Panc1 (cell line): Measurements from ENCODE around the gene CAMK1D. TPM values are rescaled to one million over a fixed set of nuclear protein-coding genes. Genes with fewer than 3 reads are reported as not detected.

Experiments used
- ATAC-seq: fragments of 200-7000 bp; cut with Tn5 transposase; 2 replicates; pipeline ENCODE4 v1.9.1; 2020; ENCODE audit warnings: mild to moderate bottlenecking, moderate library complexity
- BruUV-seq: library from RNA; stranded (reverse); fragments of 400-500 nt; replicated peaks from 2 replicates; lab custom pipeline; 2021; lab: Mats Ljungman, UMichigan
- CTCF ChIA-PET: fragments of 300-600 bp; sonication (Branson Sonifier 250); formaldehyde crosslinking; loops from one replicate; lab custom pipeline; 2022; ENCODE audit warnings: antibody characterized with exemption; lab: Charles Lee
- POLR2A ChIA-PET: fragments of 300-600 bp; sonication (Branson Sonifier 250); formaldehyde crosslinking; loops from one replicate; lab custom pipeline; 2022; ENCODE audit warnings: antibody characterized with exemption; lab: Charles Lee
- DNase-seq: peaks from one replicate; pipeline ENCODE4 v3.0.0-alpha.2; 2010; ENCODE audit warnings: low read depth, low spot score
- H3K27ac ChIP-seq: 2 replicates; pipeline ENCODE4 v1.5.1; 2011; ENCODE audit warnings: mild to moderate bottlenecking, low read length, inconsistent platforms
- H3K27me3 ChIP-seq: fragments of 200-500 bp; sonication (Bioruptor generic); 2 replicates; pipeline ENCODE4 v1.6.0; 2014; ENCODE audit warnings: low read length, inconsistent platforms; ENCODE audit not compliant: control insufficient read depth, insufficient read depth
- H3K36me3 ChIP-seq: fragments of 200-500 bp; sonication (Bioruptor generic); 2 replicates; pipeline ENCODE4 v1.5.1; 2014; ENCODE audit warnings: inconsistent platforms, mild to moderate bottlenecking, low read length, moderate library complexity; ENCODE audit not compliant: control insufficient read depth, insufficient read depth
- H3K4me1 ChIP-seq: 2 replicates; pipeline ENCODE4 v1.5.1; 2011; ENCODE audit warnings: inconsistent platforms, mild to moderate bottlenecking, low read length, moderate library complexity; ENCODE audit not compliant: control insufficient read depth, insufficient read depth
- H3K4me3 ChIP-seq, 2 experiments: 2 replicates each; pipeline ENCODE4 v1.5.1; 2011 to 2012; ENCODE audit warnings: low read depth in 2 of 2, low read length in 2 of 2, mild to moderate bottlenecking in 2 of 2, inconsistent platforms in 1 of 2, moderate library complexity in 1 of 2
- H3K9me3 ChIP-seq: fragments of 200-500 bp; sonication (Bioruptor generic); 2 replicates; pipeline ENCODE4 v1.5.1; 2014; ENCODE audit warnings: low read depth, mild to moderate bottlenecking, inconsistent platforms, low read length, moderate library complexity; ENCODE audit not compliant: control insufficient read depth, insufficient read depth
- CTCF ChIP-seq: fragments of 450-650 bp; IDR thresholded peaks from 2 replicates; pipeline ENCODE4 v1.5.1; 2017; ENCODE audit warnings: mild to moderate bottlenecking
- POLR2AphosphoS5 ChIP-seq: IDR thresholded peaks from 2 replicates; pipeline ENCODE4 v1.6.1; 2012; ENCODE audit warnings: mild to moderate bottlenecking, low read depth, low read length, moderate library complexity
- REST ChIP-seq, 2 experiments: IDR thresholded peaks; 2 replicates each; pipeline ENCODE4 v1.6.1; 2011 to 2012; ENCODE audit warnings: low read depth in 2 of 2, control low read depth in 1 of 2, low read length in 1 of 2, mild to moderate bottlenecking in 1 of 2, moderate library complexity in 1 of 2; ENCODE audit not compliant: insufficient read depth in 1 of 2
- SIN3A ChIP-seq: IDR thresholded peaks from 2 replicates; pipeline ENCODE4 v1.6.1; 2012; ENCODE audit warnings: low read depth, mild to moderate bottlenecking, low read length, moderate library complexity, borderline replicate concordance; ENCODE audit not compliant: insufficient read depth
- TCF7L2 ChIP-seq: IDR thresholded peaks from 2 replicates; pipeline ENCODE4 v1.6.1; 2011; ENCODE audit warnings: mild to moderate bottlenecking, low read depth, low read length, inconsistent platforms
- in situ Hi-C: cut with HindIII; loops from 2 replicates; pipeline ENCODE4 v1.10.0; 2016; ENCODE audit warnings: low sequenced_read_pairs, low pct_unique_long_range_greater_than_20kb
- intact Hi-C: fragments of 100-400 bp; cut with micrococcal nuclease; formaldehyde crosslinking; loops from one replicate; pipeline ENCODE4 v1.10.0; 2022; ENCODE audit not compliant: unreplicated experiment
- total RNA-seq: library from RNA; stranded (reverse); gene quantifications from one replicate; pipeline ENCODE4 v1.2.1, GENCODE V29; 2021; ENCODE audit not compliant: unreplicated experiment

Gene CAMK1D
- total RNA-seq, 1 experiment from 2014 or later: 5.7 TPM

- Histone ChIP-seq H3K36me3 (no peaks in the 10 kb centered on the region), H3K27me3 (no peaks in the 10 kb centered on the region), H3K4me3 (no peak overlapping the region), H3K27ac (no peak overlapping the region), H3K4me1 (no peaks in the 10 kb centered on the region), H3K9me3 (no peaks in the 10 kb centered on the region)
- DNase-seq (no peak), ATAC-seq (no peak)
- POLR2A ChIA-PET: no interaction called here
- CTCF ChIA-PET: no interaction called here
- intact Hi-C loops (no loop called here), in situ Hi-C loops (no loop called here)
- no peak for TF ChIP-seq CTCF
- TF ChIP-seq TCF7L2: no peak
- TF ChIP-seq REST (IDR thresholded peaks at IDR 0.05; ENCODE audit: insufficient read depth in 1 of 2, low read depth in 2 of 2, low read length in 1 of 2): no peak
- no peak for TF ChIP-seq POLR2AphosphoS5
- TF ChIP-seq SIN3A: no peak
- BruUV-seq: no TSS peak
Observed at GRCh38 chr10:12608761-12609160, 259.4 kb downstream of the CAMK1D start.

GRCh38 chr10:12609435-12609834, 260.1 kb downstream of the CAMK1D start:
- Histone ChIP-seq H3K9me3 (no peaks in the 10 kb centered on the region), H3K4me3 (no peak overlapping the region), H3K27me3 (no peaks in the 10 kb centered on the region), H3K36me3 (no peaks in the 10 kb centered on the region), H3K27ac (no peak overlapping the region), H3K4me1 (no peaks in the 10 kb centered on the region)
- in situ Hi-C loops (no loop called here), intact Hi-C loops (no loop called here)
- POLR2A ChIA-PET: no interaction called here
- ATAC-seq (no peak), DNase-seq (no peak)
- CTCF ChIA-PET: no interaction called here
- TF ChIP-seq TCF7L2 (no peak), SIN3A (no peak), CTCF (no peak), POLR2AphosphoS5 (no peak), REST (IDR thresholded peaks at IDR 0.05; ENCODE audit: insufficient read depth in 1 of 2, low read depth in 2 of 2, low read length in 1 of 2) (no peak)
- no TSS peak for BruUV-seq
